M059J (cell line): ENCODE results near the gene SART1. TPM values are rescaled to one million over a fixed set of nuclear protein-coding genes. Genes with fewer than 3 reads are reported as not detected.
"Not testable (repeated sequence)": the region's sequence is repeated elsewhere in the genome, so short reads cannot be mapped to it uniquely, and the experiment has no call there.

Experiments used
- DNase-seq: peaks from one replicate; pipeline ENCODE4 v3.0.0-alpha.2; 2012; ENCODE audit warnings: low read depth
- total RNA-seq: library from RNA; depleted of rRNA; stranded (reverse); fragments of >200 nt; shearing (Covaris generic); gene quantifications from 2 replicates; pipeline ENCODE4 v1.2.3, GENCODE V29; 2014

Gene SART1
- total RNA-seq, 1 experiment from 2014 or later = 60.3 TPM

DNA sequence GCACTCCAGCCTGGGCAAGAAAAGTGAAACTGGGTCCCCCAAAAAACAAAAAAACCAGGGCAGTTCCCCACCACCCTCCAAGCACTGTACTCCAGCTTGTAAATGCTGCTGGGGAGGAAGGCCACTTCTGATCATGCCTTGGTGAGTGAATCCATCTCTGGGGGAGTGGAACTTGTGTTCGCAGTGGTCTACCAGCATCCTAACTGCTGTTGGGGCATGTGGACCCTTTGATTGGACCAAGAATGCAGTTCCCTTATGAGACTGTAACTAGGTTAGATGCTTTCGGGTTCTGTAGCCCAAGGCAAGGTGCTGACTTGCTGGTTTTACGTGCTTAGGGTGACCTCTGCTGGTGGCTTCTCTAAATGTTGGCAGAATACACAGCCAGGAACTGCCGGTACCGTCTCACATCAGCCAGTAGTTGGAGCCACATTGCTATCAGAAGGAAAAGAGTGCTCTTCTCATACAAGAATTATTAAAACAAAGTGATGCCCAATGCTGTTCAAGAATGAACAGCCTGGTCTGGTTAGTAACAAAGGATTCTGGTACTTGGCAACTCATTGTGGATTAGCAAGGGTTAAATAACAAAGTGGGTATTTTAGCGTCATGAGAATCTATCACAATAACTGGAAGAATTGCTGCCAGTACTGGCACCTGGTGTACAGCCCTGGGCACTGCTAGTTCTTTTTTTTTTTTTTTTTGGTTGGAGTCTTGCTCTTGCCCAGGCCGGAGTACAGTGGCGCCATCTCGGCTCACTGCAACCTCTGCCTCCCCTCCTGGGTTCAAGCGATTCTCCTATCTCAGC is 27.5 kb downstream of the SART1 start:
- DNase-seq = peak; percentile 93

- no peak for DNase-seq
These were observed 30.5 kb downstream of the SART1 start for GRCh38 chr11:65992056-65992455.

GRCh38 chr11:65997286-65997685 is 35.8 kb downstream of the SART1 start:
- no peak for DNase-seq

GRCh38 chr11:66001942-66002647 is 40.6 kb downstream of the SART1 start, which contains the start of the genes BANF1 and EIF1AD:
TSS of gene BANF1 (plus strand) at chr11:66002503. CDS start at chr11:66003251, 748 bp downstream.
TSS of gene EIF1AD (minus strand) at chr11:66002157. CDS start at chr11:66000389, 1,768 bp downstream.
- peak; percentile 98 for DNase-seq

DNA sequence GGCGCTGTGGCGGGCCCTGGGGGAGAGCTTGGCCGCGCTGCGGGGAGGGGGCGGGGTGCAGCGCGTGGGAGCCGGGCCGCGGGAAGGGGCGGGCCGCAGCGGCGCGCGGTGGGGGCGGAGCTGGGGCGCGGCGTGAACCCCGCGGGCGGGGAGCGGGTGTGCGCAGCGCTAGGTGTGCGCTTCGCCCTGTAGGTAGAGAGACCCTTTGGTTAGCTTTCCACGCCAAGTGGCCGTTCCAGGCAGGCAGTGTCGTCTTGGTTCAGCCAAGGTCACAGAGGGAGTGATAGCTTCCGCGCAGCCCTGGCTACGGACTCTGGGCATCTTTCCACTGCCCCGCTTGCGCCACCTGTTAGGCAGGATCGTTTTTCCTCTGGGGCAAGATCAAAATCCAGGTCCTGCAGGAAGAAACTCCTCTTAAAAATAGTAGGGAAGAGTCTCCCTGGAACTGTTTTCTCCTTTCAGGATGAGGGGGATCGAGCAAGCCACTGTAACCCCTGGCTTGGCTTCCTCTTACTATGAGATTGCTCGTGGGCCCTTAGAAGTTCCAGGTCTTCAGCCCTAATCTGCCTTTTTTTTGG is 41.2 kb downstream of the SART1 start:
- peak; percentile 47 for DNase-seq

GRCh38 chr11:66003291-66003690 is 41.8 kb downstream of the SART1 start:
- DNase-seq = no peak

- no peak for DNase-seq
These were observed 42.7 kb downstream of the SART1 start for GRCh38 chr11:66004186-66004585.

DNA sequence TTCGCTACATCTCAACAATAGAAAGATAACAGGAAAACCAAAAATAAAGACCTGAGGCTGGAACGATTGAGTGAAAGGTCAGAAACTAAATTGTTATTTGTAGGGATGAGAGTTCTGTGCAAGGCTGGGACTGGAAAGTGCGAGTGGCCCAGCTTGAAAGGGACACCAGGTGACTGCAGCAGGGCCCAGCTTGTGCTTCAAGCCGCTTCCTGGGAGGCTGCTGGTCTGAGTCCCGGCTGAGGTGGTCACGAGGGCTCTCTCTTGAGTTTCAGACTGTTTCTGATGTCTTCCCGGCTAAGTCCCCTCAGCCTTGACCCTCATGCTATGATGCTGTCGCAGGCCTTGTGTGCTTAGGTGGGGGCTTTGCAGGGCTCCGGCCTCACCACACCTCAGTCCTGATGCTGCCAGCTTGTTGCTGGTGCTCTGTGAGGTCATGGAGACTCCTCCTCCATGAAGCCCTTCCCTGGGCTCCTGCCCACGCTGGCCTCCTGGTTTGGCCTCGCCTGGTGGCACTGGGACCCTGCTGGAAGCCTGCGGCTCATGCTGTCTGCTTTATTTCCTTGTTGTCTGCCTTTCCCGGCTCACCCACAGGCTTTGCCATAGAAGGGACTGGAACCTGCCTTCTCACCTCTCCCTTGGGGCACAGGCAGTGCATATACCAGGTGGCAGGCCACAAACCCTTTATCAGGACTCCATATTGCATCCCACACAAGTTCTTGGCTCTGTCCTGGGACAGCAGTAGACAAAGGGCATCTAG is 44.8 kb downstream of the SART1 start:
- DNase-seq = no peak

DNA sequence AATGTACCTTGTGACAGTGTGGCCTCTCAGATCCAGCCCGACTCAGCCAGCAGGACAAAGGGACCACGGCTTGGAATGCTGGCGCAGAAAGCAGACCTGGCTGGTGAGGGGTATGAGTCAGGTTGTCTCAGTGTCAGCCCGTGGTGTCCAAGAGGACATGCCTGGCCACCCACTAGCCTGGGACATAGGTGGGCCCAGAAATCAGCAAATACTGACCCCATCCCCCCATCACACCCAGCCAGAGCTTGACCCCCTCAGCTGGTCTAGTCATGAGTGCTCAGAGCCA is 45.3 kb downstream of the SART1 start:
- DNase-seq = peak; percentile 44

DNA sequence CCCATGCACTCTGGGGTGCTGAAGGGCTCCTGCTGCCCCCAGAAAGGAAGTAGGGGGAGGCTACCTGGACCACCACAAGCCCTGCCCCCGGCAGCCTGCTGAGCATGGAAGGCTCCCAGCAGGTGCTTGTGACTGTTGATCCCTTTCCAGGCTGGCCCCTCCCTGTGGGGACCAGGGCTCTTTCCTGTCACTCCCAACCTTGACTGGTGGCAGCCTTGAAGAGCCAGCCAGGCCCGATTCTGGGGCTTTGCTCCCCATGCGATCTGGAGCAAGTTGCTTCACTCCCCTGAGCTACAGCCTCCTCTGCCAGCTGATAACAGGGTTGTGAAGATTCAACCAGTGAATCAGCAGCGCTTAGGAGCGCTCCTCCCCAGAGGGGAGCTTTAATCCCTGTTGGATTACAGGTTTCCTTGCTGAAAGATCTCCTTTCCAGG is 45.7 kb downstream of the SART1 start:
- DNase-seq = peak; percentile 34

GRCh38 chr11:66008095-66008467 is 46.5 kb downstream of the SART1 start:
- DNase-seq = no peak

- DNase-seq = peak; percentile 78
These were observed 47.1 kb downstream of the SART1 start for GRCh38 chr11:66008468-66009101.

GRCh38 chr11:66010036-66010435 is 48.5 kb downstream of the SART1 start:
- not testable (repeated sequence) for DNase-seq

- peak; percentile 89 for DNase-seq
These were observed 49.8 kb downstream of the SART1 start for GRCh38 chr11:66011239-66011784.

GRCh38 chr11:66011785-66012303 is 50.3 kb downstream of the SART1 start, which contains the start of gene CST6:
TSS of gene CST6 (plus strand) at chr11:66012008. CDS start at chr11:66012045, 37 bp downstream.
- DNase-seq = no peak

DNA sequence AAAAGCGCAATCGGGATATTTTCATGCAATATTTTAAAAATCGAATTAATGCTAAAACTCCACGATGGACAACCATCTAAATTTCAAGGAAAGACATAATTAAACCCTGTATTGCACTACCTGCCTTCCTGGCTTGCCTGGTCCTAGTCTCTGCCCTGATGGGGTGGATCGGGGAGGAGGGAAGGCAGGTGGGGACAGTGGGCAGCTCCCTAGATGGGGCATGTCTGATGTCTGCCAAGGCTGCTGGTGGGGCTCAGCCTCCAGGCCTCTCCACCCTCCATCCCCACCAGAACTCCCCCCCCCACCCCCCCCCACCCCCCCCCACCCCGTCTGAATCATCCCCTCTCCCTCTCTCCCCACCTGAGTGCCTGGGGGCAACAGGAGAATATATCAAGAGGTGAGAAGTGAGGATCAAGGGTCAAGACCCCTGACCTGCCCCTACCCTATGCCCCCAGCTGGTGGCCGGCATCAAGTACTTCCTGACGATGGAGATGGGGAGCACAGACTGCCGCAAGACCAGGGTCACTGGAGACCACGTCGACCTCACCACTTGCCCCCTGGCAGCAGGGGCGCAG is 50.9 kb downstream of the SART1 start:
- peak; percentile 48 for DNase-seq

- peak; percentile 96 for DNase-seq
These were observed 51.6 kb downstream of the SART1 start for GRCh38 chr11:66012946-66013761.

DNA sequence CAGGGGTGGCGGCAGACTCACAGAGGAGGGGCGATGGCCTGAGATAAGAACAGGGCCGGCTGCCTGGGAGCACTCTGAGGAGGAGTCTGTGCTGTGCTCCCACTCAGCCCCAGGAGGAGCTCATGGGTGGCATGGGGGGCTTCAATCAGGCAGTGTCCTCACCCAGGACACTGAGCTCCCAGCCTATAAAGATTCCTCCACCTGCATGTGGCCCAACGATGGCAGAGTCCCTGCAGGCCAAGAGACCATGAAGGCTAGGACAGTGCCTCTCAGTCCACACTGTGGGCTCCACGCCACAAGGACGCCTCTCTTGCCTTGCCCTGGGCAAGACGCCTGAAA is 52.2 kb downstream of the SART1 start:
- DNase-seq = no peak

DNA sequence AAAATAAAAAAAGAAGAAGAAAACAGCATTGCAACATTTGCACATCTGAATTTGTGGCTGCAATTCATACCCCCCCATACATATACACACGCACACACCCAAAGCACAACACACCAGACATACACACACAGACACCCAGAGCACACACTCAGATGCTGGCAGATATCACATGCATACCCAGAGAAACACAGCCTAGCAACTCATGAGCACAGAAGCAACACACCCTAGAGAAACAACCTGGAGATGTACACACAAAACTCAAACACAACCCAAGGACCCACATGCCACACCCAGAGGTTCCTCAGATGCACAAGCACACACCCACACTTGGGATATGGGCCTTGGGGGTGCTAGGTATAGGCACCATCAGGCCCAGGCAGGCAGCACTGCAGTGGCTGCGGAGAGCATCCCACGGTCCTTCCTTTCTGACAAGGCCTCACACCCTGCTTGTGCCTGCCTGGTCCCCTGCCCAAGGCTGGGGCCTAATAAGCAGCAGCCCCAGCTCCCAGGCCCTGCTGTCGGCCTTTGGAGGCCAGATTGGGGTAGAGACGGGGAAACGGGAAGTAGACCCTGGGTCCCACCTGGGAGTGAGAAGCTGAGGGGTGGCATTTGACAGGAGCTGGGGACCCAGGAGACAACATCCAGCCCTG is 53.4 kb downstream of the SART1 start:
- no peak for DNase-seq
